SK-N-SH treated with all-trans-retinoic acid at 6 μM for 48 hours (cell line): ENCODE results near the gene ZBED1.

Experiments used
- ATAC-seq: fragments of 200-7000 bp; cut with Tn5 transposase; 3 replicates; pipeline ENCODE4 v1.9.1; 2020; ENCODE audit warnings: mild to moderate bottlenecking, moderate library complexity
- ARNTL ChIP-seq: fragments of 450-650 bp; formaldehyde crosslinking; IDR thresholded peaks from 2 replicates; pipeline ENCODE4 v1.5.0; 2020; ENCODE audit warnings: low read depth, mild to moderate bottlenecking, moderate library complexity, borderline replicate concordance
- BACH2 ChIP-seq: fragments of 250-450 bp; sonication (Bioruptor Pico); IDR thresholded peaks from 2 replicates; pipeline ENCODE4 v1.9.0; 2021; ENCODE audit warnings: mild to moderate bottlenecking, borderline replicate concordance
- CREB5 ChIP-seq: fragments of 250-450 bp; sonication (Bioruptor Pico); IDR thresholded peaks from 2 replicates; pipeline ENCODE4 v1.5.1; 2020; ENCODE audit warnings: low read depth, mild to moderate bottlenecking, moderate library complexity
- CSDC2 ChIP-seq: fragments of 250-450 bp; sonication (Bioruptor Pico); IDR thresholded peaks from 2 replicates; pipeline ENCODE4 v1.5.0; 2020; ENCODE audit warnings: mild to moderate bottlenecking, moderate library complexity
- ESRRG ChIP-seq: fragments of 250-450 bp; sonication (Bioruptor Pico); IDR thresholded peaks from 2 replicates; pipeline ENCODE4 v1.6.1; 2021; ENCODE audit warnings: mild to moderate bottlenecking
- GLIS3 ChIP-seq: fragments of 250-450 bp; sonication (Bioruptor Pico); IDR thresholded peaks from 2 replicates; pipeline ENCODE4 v1.5.0; 2020; ENCODE audit warnings: mild to moderate bottlenecking, moderate library complexity
- ISL1 ChIP-seq: fragments of 250-450 bp; sonication (Bioruptor Pico); IDR thresholded peaks from 2 replicates; pipeline ENCODE4 v2.1.2; 2022; ENCODE audit warnings: mild to moderate bottlenecking, moderate library complexity
- OSR1 ChIP-seq: fragments of 250-450 bp; sonication (Bioruptor Pico); IDR thresholded peaks from 2 replicates; pipeline ENCODE4 v1.8.0; 2022; ENCODE audit warnings: moderate library complexity, mild to moderate bottlenecking, inconsistent platforms
- PATZ1 ChIP-seq: fragments of 250-450 bp; sonication (Bioruptor Pico); IDR thresholded peaks from 2 replicates; pipeline ENCODE4 v1.8.0; 2020; ENCODE audit warnings: mild to moderate bottlenecking, moderate library complexity, borderline replicate concordance
- POU6F1 ChIP-seq: fragments of 250-450 bp; sonication (Bioruptor Pico); IDR thresholded peaks from 2 replicates; pipeline ENCODE4 v1.8.0; 2021; ENCODE audit warnings: low read depth, mild to moderate bottlenecking, moderate library complexity, borderline replicate concordance
- PPARA ChIP-seq: fragments of 250-450 bp; sonication (Bioruptor Pico); IDR thresholded peaks from 2 replicates; pipeline ENCODE4 v1.5.0; 2020; ENCODE audit warnings: mild to moderate bottlenecking, borderline replicate concordance
- RARB ChIP-seq: fragments of 250-450 bp; sonication (Bioruptor Pico); IDR thresholded peaks from 2 replicates; pipeline ENCODE4 v1.8.0; 2021; ENCODE audit warnings: mild to moderate bottlenecking, moderate library complexity
- SNAI2 ChIP-seq: fragments of 250-450 bp; sonication (Bioruptor Pico); IDR thresholded peaks from 2 replicates; pipeline ENCODE4 v1.5.0; 2020; ENCODE audit warnings: mild to moderate bottlenecking, moderate library complexity
- TCF4 ChIP-seq: fragments of 250-450 bp; sonication (Bioruptor Pico); IDR thresholded peaks from 2 replicates; pipeline ENCODE4 v1.8.0; 2021; ENCODE audit warnings: mild to moderate bottlenecking, moderate library complexity, borderline replicate concordance
- TOX ChIP-seq: fragments of 250-450 bp; sonication (Bioruptor Pico); IDR thresholded peaks from 2 replicates; pipeline ENCODE4 v1.8.0; 2021; ENCODE audit warnings: mild to moderate bottlenecking, moderate library complexity, borderline replicate concordance
- ZC3H10 ChIP-seq: fragments of 250-450 bp; sonication (Bioruptor Pico); IDR thresholded peaks from 2 replicates; pipeline ENCODE4 v1.5.1; 2021; ENCODE audit warnings: mild to moderate bottlenecking, moderate library complexity
- ZFP3 ChIP-seq: fragments of 250-450 bp; sonication (Bioruptor Pico); IDR thresholded peaks from 2 replicates; pipeline ENCODE4 v1.5.0; 2020; ENCODE audit warnings: mild to moderate bottlenecking, moderate library complexity
- ZFP30 ChIP-seq: fragments of 450-650 bp; formaldehyde crosslinking; IDR thresholded peaks from 2 replicates; pipeline ENCODE4 v1.5.0; 2022; ENCODE audit warnings: mild to moderate bottlenecking, moderate library complexity
- ZNF565 ChIP-seq: fragments of 450-650 bp; formaldehyde crosslinking; conservative IDR thresholded peaks from 2 replicates; pipeline ENCODE4 v1.5.0; 2020; ENCODE audit warnings: low read depth, mild to moderate bottlenecking, moderate library complexity
- ZNF70 ChIP-seq: fragments of 450-650 bp; formaldehyde crosslinking; IDR thresholded peaks from 2 replicates; pipeline ENCODE4 v1.5.0; 2020; ENCODE audit warnings: mild to moderate bottlenecking, moderate library complexity
- ZNF8 ChIP-seq: fragments of 450-650 bp; formaldehyde crosslinking; IDR thresholded peaks from 2 replicates; pipeline ENCODE4 v1.5.0; 2020; ENCODE audit warnings: mild to moderate bottlenecking, moderate library complexity

Gene ZBED1

GRCh38 chrX:2495595-2495994 is 5.2 kb downstream of the ZBED1 start:
- no peak for TF ChIP-seq ESRRG (CRISPR knock-in tag)
- TF ChIP-seq, all 23 proteins: peak for 0

GRCh38 chrX:2492531-2493218 is 8.1 kb downstream of the ZBED1 start:
- TF ChIP-seq ISL1 (CRISPR knock-in tag): no peak
- no peak for TF ChIP-seq ZNF565 (CRISPR knock-in tag)
- TF ChIP-seq TOX (CRISPR knock-in tag): no peak
- TF ChIP-seq GLIS3 (CRISPR knock-in tag): no peak
- no peak for TF ChIP-seq ARNTL (CRISPR knock-in tag)
- no peak for TF ChIP-seq CSDC2 (CRISPR knock-in tag)
- no peak for TF ChIP-seq ZNF70 (CRISPR knock-in tag)
- no peak for TF ChIP-seq ZFP3
- no peak for TF ChIP-seq ZNF8
- no peak for TF ChIP-seq OSR1 (CRISPR knock-in tag)
- TF ChIP-seq BACH2 (CRISPR knock-in tag): no peak
- no peak for TF ChIP-seq RARB (CRISPR knock-in tag)
- no peak for TF ChIP-seq PATZ1 (CRISPR knock-in tag)
- TF ChIP-seq TCF4 (CRISPR knock-in tag): no peak
- TF ChIP-seq ZFP30 (CRISPR knock-in tag): no peak
- TF ChIP-seq SNAI2 (CRISPR knock-in tag): no peak
- no peak for TF ChIP-seq POU6F1

More at GRCh38 chrX:2495595-2495994, 5.2 kb downstream of the ZBED1 start:
- no peak for ATAC-seq

GRCh38 chrX:2490634-2491033 is 10.1 kb downstream of the ZBED1 start:
- no peak for ATAC-seq
- no peak for TF ChIP-seq PPARA
- TF ChIP-seq ZNF8: no peak
- TF ChIP-seq CREB5 (CRISPR knock-in tag): no peak
- no peak for TF ChIP-seq BACH2 (CRISPR knock-in tag)
- no peak for TF ChIP-seq TOX (CRISPR knock-in tag)
- TF ChIP-seq TCF4 (CRISPR knock-in tag): no peak

More at GRCh38 chrX:2492531-2493218, 8.1 kb downstream of the ZBED1 start:
- ATAC-seq: no peak

GRCh38 chrX:2489446-2490445 is 11.0 kb downstream of the ZBED1 start:
- no peak for ATAC-seq
- TF ChIP-seq BACH2 (CRISPR knock-in tag) (no peak), ISL1 (CRISPR knock-in tag) (no peak), CREB5 (CRISPR knock-in tag) (no peak), TOX (CRISPR knock-in tag) (no peak), ZNF70 (CRISPR knock-in tag) (no peak), OSR1 (CRISPR knock-in tag) (no peak), ESRRG (CRISPR knock-in tag) (no peak), ARNTL (CRISPR knock-in tag) (no peak), TCF4 (CRISPR knock-in tag) (no peak), PATZ1 (CRISPR knock-in tag) (no peak), ZFP3 (no peak), RARB (CRISPR knock-in tag) (no peak), ZC3H10 (CRISPR knock-in tag) (no peak)
- TF ChIP-seq, all 23 proteins: peak for 0
